Measurements from ENCODE around the gene C2CD2. TPM values are rescaled to one million over a fixed set of nuclear protein-coding genes. Genes with fewer than 3 reads are reported as not detected.

The C2CD2 gene
- total and polyA plus RNA-seq, 10 of the 15 experiments (the other 5 are each of a cell fraction or from before 2014, with no cell fraction given): 2.2 to 30.9 (median 9.9) TPM

GRCh38 chr21:41989698-41990097 lies 35.9 kb upstream of the C2CD2 start:
- 69% methylated on average over 2 of the region's 2 CpGs for WGBS (ENCODE audit: insufficient coverage, insufficient replicate concordance, low lambda C conversion rate, missing lambda C conversion rate)
- ChIA-PET POLR2A (no interaction called here), CTCF (interaction anchor here (1.0 kb wide), 1 partner anchor 15 kb away, joined by 3 read pairs; no protein-coding TSS in a partner anchor), SMC1A (ENCODE audit: uncharacterized antibody, unreplicated experiment) (interaction anchor here (0.6 to 1.2 kb wide), 3 partner anchors 8 to 26 kb away, joined by 3 read pairs; no protein-coding TSS in a partner anchor), RAD21 (ENCODE audit: unreplicated experiment) (no interaction called here)
- H3K79me2 ChIP-seq (ENCODE audit: control insufficient read depth, insufficient read depth, low read length): no peaks in the 10 kb centered on the region
- H3K9ac ChIP-seq (ENCODE audit: control insufficient read depth, insufficient read depth, low read length): no peak overlapping the region
- intact Hi-C loops (cut with micrococcal nuclease; ENCODE audit: unreplicated experiment): no loop called here
- no peak for FAIRE-seq
- TF ChIP-seq SMAD5 (IDR thresholded peaks at IDR 0.05; ENCODE audit: low read depth) (no peak), BRCA1 (IDR thresholded peaks at IDR 0.05; ENCODE audit: low read depth, low read length) (no peak), BMI1 (IDR thresholded peaks at IDR 0.05; ENCODE audit: borderline replicate concordance) (no peak), CUX1 (IDR thresholded peaks at IDR 0.05; ENCODE audit: insufficient replicate concordance, low read depth, low read length) (no peak)
- BruUV-seq (replicated peaks): no TSS peak
- H3K27me3 ChIP-seq (replicated peaks in 1 of 2; ENCODE audit: control insufficient read depth in 2 of 2, insufficient read depth in 2 of 2, low read length in 1 of 2): no peaks in the 10 kb centered on the region
- in situ Hi-C loops (cut with MboI): no loop called here
- no peaks in the 10 kb centered on the region for H3K4me1 ChIP-seq (ENCODE audit: control insufficient read depth, insufficient read depth, low read length)
- no peaks in the 10 kb centered on the region for H3K9me3 ChIP-seq (replicated peaks; ENCODE audit: control insufficient read depth, insufficient read depth, low read length)
- no peaks in the 10 kb centered on the region for H4K20me1 ChIP-seq (ENCODE audit: control insufficient read depth, insufficient read depth)
- H3K36me3 ChIP-seq (ENCODE audit: control insufficient read depth in 2 of 2, insufficient read depth in 2 of 2, low read length in 1 of 2): peaks cover 6 to 33% of the 10 kb centered on the region in 2 experiments
- no peak for DNase-seq (ENCODE audit: low read depth, low spot score)
- no peak for ATAC-seq
- H3K4me2 ChIP-seq (ENCODE audit: control insufficient read depth, insufficient read depth): no peak overlapping the region
- H3K4me3 ChIP-seq: no peak overlapping the region
- no peak overlapping the region for H2AFZ ChIP-seq (ENCODE audit: control insufficient read depth, low read depth, low read length)
- no peak overlapping the region for H3K27ac ChIP-seq (ENCODE audit: control insufficient read depth, insufficient read depth)

All from GM12878 (cell line).